Fibroblast of lung (primary cell): Measurements from ENCODE around the gene STAM2. TPM values are rescaled to one million over a fixed set of nuclear protein-coding genes. Genes with fewer than 3 reads are reported as not detected.
"Not testable (repeated sequence)": the region's sequence is repeated elsewhere in the genome, so short reads cannot be mapped to it uniquely, and the experiment has no call there.

Experiments used
- DNase-seq, 2 donors: peaks; one replicate each; pipeline versions ENCODE4 v3.0.0 to v3.0.0-alpha.2; 2010; ENCODE audit warnings: low read depth in 2 of 2
- H2AFZ ChIP-seq: 2 replicates; pipeline ENCODE4 v1.5.1; 2012; ENCODE audit warnings: low read length, control low read depth, inconsistent platforms
- H3K27ac ChIP-seq: 2 replicates; pipeline ENCODE4 v1.5.1; 2011; ENCODE audit warnings: low read length, control low read depth; ENCODE audit not compliant: insufficient read depth
- H3K27me3 ChIP-seq: 2 replicates; pipeline ENCODE4 v1.5.1; 2011; ENCODE audit warnings: mild to moderate bottlenecking, low read length; ENCODE audit not compliant: control insufficient read depth, insufficient read depth
- H3K36me3 ChIP-seq: 2 replicates; pipeline ENCODE4 v1.5.1; 2011; ENCODE audit warnings: low read length; ENCODE audit not compliant: control insufficient read depth, insufficient read depth
- H3K4me1 ChIP-seq: 2 replicates; pipeline ENCODE4 v1.5.1; 2011; ENCODE audit warnings: low read length; ENCODE audit not compliant: control insufficient read depth, insufficient read depth; ENCODE audit errors: extremely low read depth
- H3K4me2 ChIP-seq: 2 replicates; pipeline ENCODE4 v1.5.1; 2011; ENCODE audit warnings: low read length, control low read depth; ENCODE audit not compliant: insufficient read depth; ENCODE audit errors: extremely low read depth
- H3K4me3 ChIP-seq, 4 experiments: fragments of 200-600 bp in 1 of 4; sonication (generic) in 1 of 4; replicated peaks in 1 of 4; 2 replicates each; pipeline ENCODE4 v1.5.1; 2011 to 2016; ENCODE audit warnings: low read length in 4 of 4, low read depth in 3 of 4, mild to moderate bottlenecking in 3 of 4, control low read depth in 2 of 4, inconsistent platforms in 1 of 4, mixed read lengths in 1 of 4; ENCODE audit not compliant: insufficient read depth in 1 of 4; ENCODE audit errors: control extremely low read depth in 1 of 4
- H3K79me2 ChIP-seq: 2 replicates; pipeline ENCODE4 v1.5.1; 2012; ENCODE audit warnings: mild to moderate bottlenecking, low read length, inconsistent platforms; ENCODE audit not compliant: control insufficient read depth, insufficient read depth
- H3K9ac ChIP-seq: 2 replicates; pipeline ENCODE4 v1.5.1; 2011; ENCODE audit warnings: mild to moderate bottlenecking, low read length, control low read depth; ENCODE audit not compliant: insufficient read depth
- H3K9me3 ChIP-seq: 2 replicates; pipeline ENCODE4 v1.5.1; 2012; ENCODE audit warnings: low read depth, low read length; ENCODE audit not compliant: control insufficient read depth, insufficient read depth
- H4K20me1 ChIP-seq: 2 replicates; pipeline ENCODE4 v1.5.1; 2011; ENCODE audit warnings: low read length; ENCODE audit not compliant: control insufficient read depth, insufficient read depth; ENCODE audit errors: extremely low read depth
- EZH2 ChIP-seq: IDR thresholded peaks from 2 replicates; pipeline ENCODE4 v1.5.1; 2012; ENCODE audit warnings: low read length, control low read depth, mild to moderate bottlenecking; ENCODE audit errors: missing control alignments
- polyA plus RNA-seq, 2 donors: library from polyadenylated mRNA; depleted of rRNA in 1 of 2; stranded (reverse) in 1 of 2; unstranded in 1 of 2; fragments of >200 nt; gene quantifications; 2 replicates each; pipeline ENCODE4 v1.2.1, GENCODE V29; 2011 to 2012; ENCODE audit warnings: missing spikeins in 1 of 2
- total RNA-seq: library from RNA; depleted of rRNA; stranded (reverse); fragments of >200 nt; gene quantifications from 2 replicates; pipeline ENCODE4 v1.2.1, GENCODE V29; 2014
- TF ChIP-seq, protein P1 (sequence below), 2 donors: IDR thresholded peaks in 1 of 2; conservative IDR thresholded peaks in 1 of 2; 1 replicate in 1 of 2; 2 replicates in 1 of 2; pipeline ENCODE4 v1.5.1; 2011 to 2012; ENCODE audit warnings: low read length in 2 of 2, control low read depth in 1 of 2, inconsistent platforms in 1 of 2, low read depth in 1 of 2, mild to moderate bottlenecking in 1 of 2

STAM2 gene
- total and polyA plus RNA-seq, 2 donors (not counting 1 experiment from before 2014, with no cell fraction given) = 43.3 to 44.2 TPM

- peak overlapping the region; percentile 57 for H3K27ac ChIP-seq
These were observed 8.9 kb downstream of the STAM2 start for GRCh38 chr2:152166633-152167032.

DNA sequence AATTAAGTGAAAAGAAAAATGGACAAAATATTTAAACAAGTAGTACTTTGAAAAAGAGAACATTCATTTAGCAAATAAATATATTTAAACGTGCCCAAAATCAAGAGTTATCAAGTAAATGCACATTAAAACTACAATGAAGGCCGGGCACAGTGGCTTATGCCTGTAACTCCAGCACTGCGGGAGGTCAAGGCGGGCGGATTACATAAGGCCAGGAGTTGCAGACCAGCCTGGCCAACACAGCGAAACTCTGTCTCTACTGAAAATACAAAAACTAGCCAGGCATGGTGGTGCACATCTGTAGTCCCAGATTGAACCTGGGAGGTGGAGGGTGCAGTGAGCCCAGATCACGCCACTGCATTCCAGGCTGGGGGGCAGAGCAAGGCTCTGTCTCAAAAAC lies 9.8 kb downstream of the STAM2 start:
- H2AFZ ChIP-seq = no peak overlapping the region
- no peak for DNase-seq
- H3K9ac ChIP-seq = no peak overlapping the region
- H3K79me2 ChIP-seq = peaks cover 63% of the 10 kb centered on the region
- peaks cover 5% of the 10 kb centered on the region for H3K4me1 ChIP-seq
- H3K9me3 ChIP-seq = no peaks in the 10 kb centered on the region
- no peaks in the 10 kb centered on the region for H3K27me3 ChIP-seq
- TF ChIP-seq, protein P1, sequence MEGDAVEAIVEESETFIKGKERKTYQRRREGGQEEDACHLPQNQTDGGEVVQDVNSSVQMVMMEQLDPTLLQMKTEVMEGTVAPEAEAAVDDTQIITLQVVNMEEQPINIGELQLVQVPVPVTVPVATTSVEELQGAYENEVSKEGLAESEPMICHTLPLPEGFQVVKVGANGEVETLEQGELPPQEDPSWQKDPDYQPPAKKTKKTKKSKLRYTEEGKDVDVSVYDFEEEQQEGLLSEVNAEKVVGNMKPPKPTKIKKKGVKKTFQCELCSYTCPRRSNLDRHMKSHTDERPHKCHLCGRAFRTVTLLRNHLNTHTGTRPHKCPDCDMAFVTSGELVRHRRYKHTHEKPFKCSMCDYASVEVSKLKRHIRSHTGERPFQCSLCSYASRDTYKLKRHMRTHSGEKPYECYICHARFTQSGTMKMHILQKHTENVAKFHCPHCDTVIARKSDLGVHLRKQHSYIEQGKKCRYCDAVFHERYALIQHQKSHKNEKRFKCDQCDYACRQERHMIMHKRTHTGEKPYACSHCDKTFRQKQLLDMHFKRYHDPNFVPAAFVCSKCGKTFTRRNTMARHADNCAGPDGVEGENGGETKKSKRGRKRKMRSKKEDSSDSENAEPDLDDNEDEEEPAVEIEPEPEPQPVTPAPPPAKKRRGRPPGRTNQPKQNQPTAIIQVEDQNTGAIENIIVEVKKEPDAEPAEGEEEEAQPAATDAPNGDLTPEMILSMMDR (conservative IDR thresholded peaks at IDR 0.05 in 1 of 2, IDR thresholded peaks at IDR 0.05 in 1 of 2; ENCODE audit: low read depth in 1 of 2, low read length in 2 of 2) = no peak
- peaks cover 2% of the 10 kb centered on the region for H4K20me1 ChIP-seq
- no peak overlapping the region for H3K4me2 ChIP-seq
- H3K27ac ChIP-seq = no peak overlapping the region
- H3K36me3 ChIP-seq = no peaks in the 10 kb centered on the region
- H3K4me3 ChIP-seq = no peak overlapping the region

More at GRCh38 chr2:152166633-152167032, 8.9 kb downstream of the STAM2 start:
- DNase-seq = peak; percentile 63 to 68
- H3K4me2 ChIP-seq = peak overlapping the region; percentile 70
- no peak for TF ChIP-seq EZH2
- TF ChIP-seq, protein P1 (conservative IDR thresholded peaks at IDR 0.05 in 1 of 2, IDR thresholded peaks at IDR 0.05 in 1 of 2; ENCODE audit: low read depth in 1 of 2, low read length in 2 of 2) = no peak
- no peaks in the 10 kb centered on the region for H3K27me3 ChIP-seq
- peaks cover 5% of the 10 kb centered on the region for H3K4me1 ChIP-seq
- H3K4me3 ChIP-seq = peak overlapping the region in 3 of 4 experiments; percentile 8 to 35 (median 13)
- H3K9ac ChIP-seq = no peak overlapping the region
- H2AFZ ChIP-seq = no peak overlapping the region
- peaks cover 68% of the 10 kb centered on the region for H3K79me2 ChIP-seq
- H3K36me3 ChIP-seq = no peaks in the 10 kb centered on the region
- H3K9me3 ChIP-seq = no peaks in the 10 kb centered on the region
- H4K20me1 ChIP-seq = peaks cover 2% of the 10 kb centered on the region

- Histone ChIP-seq H3K27ac (no peak overlapping the region), H3K4me1 (peaks cover 5% of the 10 kb centered on the region), H3K27me3 (no peaks in the 10 kb centered on the region), H3K4me2 (no peak overlapping the region), H3K9me3 (no peaks in the 10 kb centered on the region), H3K4me3 (no peak overlapping the region), H3K36me3 (no peaks in the 10 kb centered on the region), H2AFZ (no peak overlapping the region), H3K9ac (no peak overlapping the region), H4K20me1 (peaks cover 2% of the 10 kb centered on the region), H3K79me2 (peaks cover 59% of the 10 kb centered on the region)
- TF ChIP-seq, protein P1 (conservative IDR thresholded peaks at IDR 0.05 in 1 of 2, IDR thresholded peaks at IDR 0.05 in 1 of 2; ENCODE audit: low read depth in 1 of 2, low read length in 2 of 2) = no peak
- no peak for TF ChIP-seq EZH2
- DNase-seq = no peak
These were observed 10.3 kb downstream of the STAM2 start for GRCh38 chr2:152165306-152165705.

DNA sequence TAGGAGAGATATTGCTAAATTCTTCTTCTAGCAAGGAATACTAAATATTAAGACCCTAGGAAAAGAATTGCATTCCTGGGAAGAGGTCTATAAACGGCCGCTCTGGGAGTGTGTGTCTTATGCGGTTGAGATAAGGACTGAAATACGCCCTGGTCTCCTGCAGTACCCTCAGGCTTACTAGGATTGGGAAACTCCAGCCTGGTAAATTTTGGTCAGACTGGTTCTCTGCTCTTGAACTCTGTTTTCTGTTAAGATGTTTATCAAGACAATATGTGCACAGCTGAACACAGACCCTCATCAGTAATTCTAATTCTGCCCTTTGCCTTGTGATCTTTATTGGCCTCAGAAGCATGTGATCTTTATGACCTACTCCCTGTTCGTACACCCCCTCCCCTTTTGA lies 11.9 kb downstream of the STAM2 start:
- peaks cover 47% of the 10 kb centered on the region for H3K79me2 ChIP-seq
- H3K27ac ChIP-seq, H2AFZ ChIP-seq, H3K36me3 ChIP-seq, H4K20me1 ChIP-seq, H3K4me3 ChIP-seq, H3K9ac ChIP-seq, H3K27me3 ChIP-seq, H3K9me3 ChIP-seq, H3K4me2 ChIP-seq, H3K4me1 ChIP-seq, DNase-seq: not testable (repeated sequence)
